GM12875 (cell line): Measurements from ENCODE around the gene ADCY4.

ENCODE experiments used
- H3K4me3 ChIP-seq: one replicate; pipeline ENCODE4 v1.5.1; 2011; ENCODE audit warnings: low read depth, low read length, control low read depth
- CTCF ChIP-seq: IDR thresholded peaks from 2 replicates; pipeline ENCODE4 v1.5.1; 2011; ENCODE audit warnings: low read depth, mild to moderate bottlenecking, control low read depth, inconsistent platforms, low read length, moderate library complexity, borderline replicate concordance; ENCODE audit not compliant: insufficient read depth

Gene ADCY4

GRCh38 chr14:24292118-24292807, 42.6 kb downstream of the ADCY4 start:
- no peak overlapping the region for H3K4me3 ChIP-seq
- TF ChIP-seq CTCF: no peak

GRCh38 chr14:24291446-24292117, 43.3 kb downstream of the ADCY4 start:
- no peak overlapping the region for H3K4me3 ChIP-seq
- no peak for TF ChIP-seq CTCF

GRCh38 chr14:24290746-24291145, 44.1 kb downstream of the ADCY4 start:
- no peak overlapping the region for H3K4me3 ChIP-seq
- TF ChIP-seq CTCF: no peak

GRCh38 chr14:24289649-24290280, 45.1 kb downstream of the ADCY4 start:
- no peak overlapping the region for H3K4me3 ChIP-seq
- no peak for TF ChIP-seq CTCF

- TF ChIP-seq CTCF: no peak
- H3K4me3 ChIP-seq: no peak overlapping the region
Measured at GRCh38 chr14:24286996-24287395, 47.9 kb downstream of the ADCY4 start.

GRCh38 chr14:24285351-24285750, 49.5 kb downstream of the ADCY4 start:
- no peak for TF ChIP-seq CTCF

More at GRCh38 chr14:24285351-24285750, 49.5 kb downstream of the ADCY4 start:
- H3K4me3 ChIP-seq: no peak overlapping the region
